SJCRH30 (cell line): ENCODE data around the gene C1QTNF5. TPM values are rescaled to one million over a fixed set of nuclear protein-coding genes. Genes with fewer than 3 reads are reported as not detected.
A peak's percentile ranks its signal among the peaks of the same experiment; 100 is the strongest.

Experiments
- DNase-seq, 2 experiments: peaks; one replicate each; pipeline ENCODE4 v3.0.0-alpha.2; 2015 to 2020
- H3K27ac ChIP-seq: fragments of 250-450 bp; sonication (Bioruptor Pico); 2 replicates; pipeline ENCODE4 v1.5.1; 2020; ENCODE audit warnings: mild to moderate bottlenecking, moderate library complexity
- H3K27me3 ChIP-seq: fragments of 250-450 bp; sonication (Bioruptor Pico); 2 replicates; pipeline ENCODE4 v1.5.1; 2020; ENCODE audit warnings: mild to moderate bottlenecking, moderate library complexity
- H3K36me3 ChIP-seq: fragments of 250-450 bp; sonication (Bioruptor Pico); 2 replicates; pipeline ENCODE4 v1.5.1; 2020; ENCODE audit warnings: mild to moderate bottlenecking, moderate library complexity
- H3K4me1 ChIP-seq: fragments of 250-450 bp; sonication (Bioruptor Pico); 2 replicates; pipeline ENCODE4 v1.5.1; 2020; ENCODE audit warnings: mild to moderate bottlenecking, moderate library complexity
- H3K4me3 ChIP-seq: fragments of 250-450 bp; sonication (Bioruptor Pico); 2 replicates; pipeline ENCODE4 v1.5.1; 2020; ENCODE audit warnings: mild to moderate bottlenecking, moderate library complexity
- H3K9me3 ChIP-seq: fragments of 250-450 bp; sonication (Bioruptor Pico); replicated peaks from 2 replicates; pipeline ENCODE4 v1.5.1; 2020; ENCODE audit warnings: mild to moderate bottlenecking, moderate library complexity
- total RNA-seq: library from RNA; depleted of rRNA; stranded (reverse); fragments of >200 nt; shearing (Covaris generic); gene quantifications from 2 replicates; pipeline ENCODE4 v1.2.3, GENCODE V29; 2014

Gene C1QTNF5
- total RNA-seq, 1 experiment from 2014 or later: 0.85 TPM

GRCh38 chr11:119315131-119316015, 25.3 kb downstream of the C1QTNF5 start:
- Histone ChIP-seq H3K36me3 (peaks cover 2% of the 10 kb centered on the region; the same call in 1 of the 2 replicates), H3K4me1 (peaks cover 9% of the 10 kb centered on the region; the same call in 1 of the 2 replicates), H3K9me3 (no peaks in the 10 kb centered on the region), H3K4me3 (peak overlapping the region; percentile 87), H3K27me3 (no peaks in the 10 kb centered on the region), H3K27ac (peak overlapping the region; percentile 80)
- peak; percentile 55 to 68 for DNase-seq

DNA sequence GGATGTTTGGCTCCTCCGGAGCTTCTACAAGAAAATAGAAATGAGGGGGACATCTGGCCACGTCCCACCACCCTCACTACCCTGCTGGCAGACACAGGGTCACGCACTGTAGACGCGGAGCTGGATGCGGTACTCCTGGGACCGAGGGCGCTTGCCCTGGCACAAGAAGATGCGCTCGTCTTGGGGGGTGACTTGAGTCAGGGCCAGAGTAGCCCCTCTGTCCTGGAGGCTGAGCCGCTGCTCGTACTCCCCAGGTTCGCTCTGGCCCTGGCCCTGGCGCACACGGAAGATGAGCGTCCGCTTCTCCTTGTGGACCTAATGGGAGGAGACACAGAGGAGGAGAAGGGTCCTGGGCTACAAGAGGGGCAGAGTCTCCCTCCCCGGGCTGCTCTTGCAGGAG, 26.0 kb downstream of the C1QTNF5 start:
- peak overlapping the region; percentile 87; the same call in 1 of the 2 replicates for H3K4me3 ChIP-seq
- DNase-seq: no peak
- peak overlapping the region; percentile 80 for H3K27ac ChIP-seq
- peaks cover 2% of the 10 kb centered on the region; the same call in 1 of the 2 replicates for H3K36me3 ChIP-seq
- no peaks in the 10 kb centered on the region for H3K27me3 ChIP-seq
- H3K9me3 ChIP-seq: no peaks in the 10 kb centered on the region
- peaks cover 9% of the 10 kb centered on the region; the same call in 1 of the 2 replicates for H3K4me1 ChIP-seq

- H3K27ac ChIP-seq: no peak overlapping the region
- no peak overlapping the region for H3K4me3 ChIP-seq
- DNase-seq: no peak
- no peaks in the 10 kb centered on the region for H3K27me3 ChIP-seq
- H3K36me3 ChIP-seq: peaks cover 2% of the 10 kb centered on the region; the same call in 1 of the 2 replicates
- no peaks in the 10 kb centered on the region for H3K9me3 ChIP-seq
- no peaks in the 10 kb centered on the region for H3K4me1 ChIP-seq
Measured at GRCh38 chr11:119310682-119311052, 30.0 kb downstream of the C1QTNF5 start.

DNA sequence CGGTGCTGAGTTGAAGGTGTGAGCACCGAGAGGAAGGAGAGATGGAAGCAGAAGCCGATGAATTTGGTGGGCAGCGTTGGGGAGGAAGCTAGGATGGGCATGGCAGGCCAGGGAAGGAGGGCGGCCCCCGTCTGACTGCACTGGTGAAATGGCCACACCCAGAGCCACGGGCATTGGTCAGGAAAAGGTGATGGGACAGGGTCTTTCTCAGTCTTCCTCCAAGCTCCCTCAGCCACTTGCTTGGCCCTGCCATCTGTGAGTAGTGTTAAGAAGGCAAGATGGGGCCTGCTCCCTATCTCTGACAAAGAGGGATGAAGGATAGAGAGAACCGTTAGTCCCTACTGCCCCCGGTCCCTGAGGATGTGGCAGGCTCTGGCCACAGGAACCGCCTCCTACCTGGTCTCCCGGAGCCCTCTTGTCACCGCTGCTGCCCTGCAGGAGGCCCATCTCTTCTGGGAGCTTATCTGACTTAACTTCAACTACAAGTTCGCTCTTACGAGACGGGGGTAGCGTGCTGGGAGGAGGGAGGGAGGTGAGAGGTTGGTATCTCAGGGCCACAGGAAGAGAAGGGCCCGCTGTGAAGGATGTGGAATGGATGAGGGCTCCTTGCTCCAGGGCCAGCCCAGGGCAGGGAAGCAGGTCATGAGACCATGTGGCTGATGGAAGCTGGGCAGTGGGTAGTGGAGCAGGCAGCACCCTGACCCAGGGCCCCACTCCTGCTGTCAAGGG, 30.6 kb downstream of the C1QTNF5 start:
- Histone ChIP-seq H3K27me3 (no peaks in the 10 kb centered on the region), H3K9me3 (no peaks in the 10 kb centered on the region), H3K27ac (no peak overlapping the region), H3K4me1 (no peaks in the 10 kb centered on the region), H3K4me3 (no peak overlapping the region), H3K36me3 (peaks cover 2% of the 10 kb centered on the region; the same call in 1 of the 2 replicates)
- DNase-seq: no peak

DNA sequence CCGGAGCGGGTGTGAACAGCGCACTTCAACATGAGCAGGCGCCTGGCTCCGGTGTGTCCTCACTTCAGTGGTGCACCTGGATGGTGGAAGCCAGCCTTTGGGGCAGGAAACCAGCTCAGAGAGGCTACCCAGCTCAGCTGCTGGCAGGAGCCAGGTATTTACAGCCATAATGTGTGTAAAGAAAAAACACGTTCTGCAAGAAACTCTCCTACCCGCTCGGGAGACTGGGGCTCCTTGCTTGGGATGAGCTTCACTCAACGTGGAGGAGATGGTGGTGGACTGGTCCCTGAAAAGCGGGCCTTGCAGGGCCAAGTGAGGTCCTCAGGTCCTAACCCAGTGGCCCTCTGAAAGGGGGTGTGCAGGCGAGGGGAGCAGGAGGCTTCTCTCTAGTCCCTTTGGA, 31.3 kb downstream of the C1QTNF5 start:
- peaks cover 2% of the 10 kb centered on the region; the same call in 1 of the 2 replicates for H3K36me3 ChIP-seq
- H3K27ac ChIP-seq: no peak overlapping the region
- no peaks in the 10 kb centered on the region for H3K4me1 ChIP-seq
- DNase-seq: no peak
- no peaks in the 10 kb centered on the region for H3K27me3 ChIP-seq
- H3K9me3 ChIP-seq: no peaks in the 10 kb centered on the region
- no peak overlapping the region for H3K4me3 ChIP-seq

GRCh38 chr11:119307974-119308373, 32.7 kb downstream of the C1QTNF5 start:
- Histone ChIP-seq H3K4me1 (no peaks in the 10 kb centered on the region), H3K36me3 (0 out of 2 replicates have a peak, but pooled peaks cover 2% of the 10 kb centered on the region), H3K27me3 (no peaks in the 10 kb centered on the region), H3K27ac (no peak overlapping the region), H3K9me3 (no peaks in the 10 kb centered on the region), H3K4me3 (no peak overlapping the region)
- DNase-seq: no peak

DNA sequence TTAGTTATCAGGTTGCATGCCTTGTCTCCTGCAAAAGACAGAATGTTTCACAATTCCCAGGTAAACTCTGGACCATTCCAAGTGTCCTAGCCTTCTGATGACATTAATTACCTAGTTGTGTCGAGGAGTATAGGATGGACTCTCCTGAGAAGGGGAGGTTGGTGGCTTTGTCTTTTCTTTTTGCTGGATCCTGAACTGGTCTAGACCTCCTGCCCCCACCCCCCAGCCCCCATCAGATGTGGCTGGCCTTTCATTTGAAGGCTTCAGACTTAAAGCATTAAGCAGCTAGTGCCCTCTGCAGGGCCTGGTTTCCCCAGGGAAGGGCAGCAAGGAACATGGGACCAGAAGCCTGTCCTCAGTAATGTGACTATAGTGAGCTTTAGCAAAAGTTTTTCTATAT, 33.5 kb downstream of the C1QTNF5 start:
- Histone ChIP-seq H3K9me3 (no peaks in the 10 kb centered on the region), H3K4me3 (no peak overlapping the region), H3K27ac (no peak overlapping the region), H3K36me3 (0 out of 2 replicates have a peak, but pooled peaks cover 2% of the 10 kb centered on the region), H3K4me1 (no peaks in the 10 kb centered on the region), H3K27me3 (no peaks in the 10 kb centered on the region)
- DNase-seq: no peak

DNA sequence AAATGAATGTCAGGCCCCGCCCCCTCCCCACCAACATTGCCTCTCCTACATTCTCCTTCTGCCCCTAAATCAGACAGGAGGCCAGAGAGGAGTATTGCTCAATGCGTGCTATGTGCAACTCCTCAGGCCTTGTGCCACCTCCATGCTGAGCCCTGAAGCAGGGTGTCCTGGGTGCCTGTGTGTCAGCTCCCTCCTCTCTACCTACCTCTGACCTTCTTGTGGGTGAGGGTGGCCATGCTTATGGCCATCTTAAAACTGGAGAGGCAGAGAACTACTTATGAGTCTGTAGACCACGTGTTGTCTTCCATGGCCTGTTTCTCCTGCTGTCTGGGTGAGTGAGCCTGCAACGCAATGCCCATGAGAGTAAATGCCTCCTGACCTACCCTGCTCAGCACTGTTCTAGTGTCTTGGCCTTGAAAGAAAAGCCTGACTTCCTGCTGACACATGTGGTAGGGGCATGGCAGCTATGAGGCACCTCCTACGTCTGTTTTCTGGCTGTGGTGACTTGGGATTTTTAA, 34.3 kb downstream of the C1QTNF5 start:
- no peaks in the 10 kb centered on the region for H3K4me1 ChIP-seq
- no peak for DNase-seq
- no peaks in the 10 kb centered on the region for H3K9me3 ChIP-seq
- H3K36me3 ChIP-seq: 0 out of 2 replicates have a peak, but pooled peaks cover 2% of the 10 kb centered on the region
- H3K4me3 ChIP-seq: no peak overlapping the region
- H3K27me3 ChIP-seq: no peaks in the 10 kb centered on the region
- H3K27ac ChIP-seq: no peak overlapping the region

- DNase-seq: no peak
- Histone ChIP-seq H3K27ac (no peak overlapping the region), H3K4me3 (no peak overlapping the region), H3K9me3 (no peaks in the 10 kb centered on the region), H3K27me3 (no peaks in the 10 kb centered on the region), H3K4me1 (no peaks in the 10 kb centered on the region), H3K36me3 (no peaks in the 10 kb centered on the region)
Measured at GRCh38 chr11:119305556-119306372, 34.9 kb downstream of the C1QTNF5 start.

DNA sequence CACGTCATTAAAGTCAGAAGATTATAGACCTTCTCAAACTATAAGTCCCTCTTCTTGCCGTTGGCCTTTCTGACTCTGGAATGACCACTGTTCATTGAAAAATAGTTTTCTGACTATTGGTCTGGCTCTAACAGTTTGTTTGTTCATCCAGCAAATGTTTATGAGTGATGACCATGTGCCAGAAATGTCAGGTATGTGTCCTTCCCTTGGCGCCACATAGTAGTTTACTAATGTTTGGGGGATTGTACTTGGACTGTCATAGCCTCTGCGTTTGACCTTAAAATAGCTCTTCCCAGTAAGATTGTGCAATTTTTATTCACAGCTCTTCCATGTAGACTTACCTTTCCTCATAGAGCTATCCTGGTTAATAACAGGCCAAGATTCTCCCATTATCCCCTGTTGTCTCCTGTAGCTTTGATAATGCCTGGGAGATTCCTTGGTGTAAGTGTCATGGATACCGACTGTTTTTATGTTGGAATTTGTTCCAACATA, 37.4 kb downstream of the C1QTNF5 start:
- Histone ChIP-seq H3K4me3 (no peak overlapping the region), H3K27me3 (no peaks in the 10 kb centered on the region), H3K9me3 (no peaks in the 10 kb centered on the region), H3K36me3 (no peaks in the 10 kb centered on the region; the same call in 1 of the 2 replicates), H3K27ac (no peak overlapping the region), H3K4me1 (no peaks in the 10 kb centered on the region)
- no peak for DNase-seq

DNA sequence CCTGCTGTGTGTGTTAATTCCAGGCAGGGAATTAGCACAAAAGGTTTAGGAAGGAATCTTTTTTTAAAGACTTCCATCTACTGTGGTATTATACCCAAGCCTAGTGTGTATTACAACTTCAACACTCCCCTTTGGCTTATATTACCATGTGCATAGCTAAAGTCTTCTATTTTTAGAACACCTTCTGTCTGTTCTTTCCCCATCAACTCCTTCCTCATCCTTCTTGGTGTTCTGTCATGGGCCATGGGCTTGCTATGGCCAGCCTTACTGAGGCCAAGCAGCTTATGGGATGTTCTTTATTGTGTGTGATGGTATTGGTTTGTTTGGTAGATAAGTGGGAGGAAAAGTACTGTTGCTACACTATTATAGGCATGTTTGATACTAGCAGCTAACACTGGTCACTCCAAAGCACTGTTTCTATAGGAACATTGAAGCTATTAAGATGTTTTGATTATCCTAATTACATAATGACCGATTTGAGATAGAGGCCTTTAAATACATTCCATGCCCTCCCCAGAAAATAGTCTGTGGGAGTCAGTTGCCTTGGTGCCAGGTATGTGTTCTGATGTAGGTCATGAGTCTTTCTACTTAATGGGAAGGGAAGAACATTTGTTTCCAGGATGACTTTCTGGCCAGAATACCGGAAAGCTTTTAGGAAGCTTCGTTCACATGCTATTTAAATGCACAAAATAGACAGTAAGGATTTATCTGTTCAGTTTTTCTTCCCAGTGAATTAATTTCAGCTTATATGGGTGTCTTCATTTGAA, 40.3 kb downstream of the C1QTNF5 start:
- Histone ChIP-seq H3K27ac (no peak overlapping the region), H3K36me3 (no peaks in the 10 kb centered on the region; the same call in 1 of the 2 replicates), H3K9me3 (no peaks in the 10 kb centered on the region), H3K4me3 (no peak overlapping the region), H3K27me3 (no peaks in the 10 kb centered on the region), H3K4me1 (no peaks in the 10 kb centered on the region)
- no peak for DNase-seq

DNA sequence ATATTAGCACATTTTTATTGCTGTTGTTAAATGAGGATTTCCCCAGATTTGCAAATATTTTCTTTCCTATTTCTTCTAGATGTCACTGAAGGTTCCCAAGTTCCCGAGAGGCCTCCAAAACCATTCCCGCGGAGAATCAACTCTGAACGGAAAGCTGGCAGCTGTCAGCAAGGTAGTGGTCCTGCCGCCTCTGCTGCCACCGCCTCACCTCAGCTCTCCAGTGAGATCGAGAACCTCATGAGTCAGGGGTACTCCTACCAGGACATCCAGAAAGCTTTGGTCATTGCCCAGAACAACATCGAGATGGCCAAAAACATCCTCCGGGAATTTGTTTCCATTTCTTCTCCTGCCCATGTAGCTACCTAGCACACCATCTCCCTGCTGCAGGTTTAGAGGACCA, 41.3 kb downstream of the C1QTNF5 start:
- no peak overlapping the region for H3K4me3 ChIP-seq
- H3K27me3 ChIP-seq: no peaks in the 10 kb centered on the region
- no peaks in the 10 kb centered on the region; the same call in 1 of the 2 replicates for H3K36me3 ChIP-seq
- H3K27ac ChIP-seq: no peak overlapping the region
- H3K4me1 ChIP-seq: no peaks in the 10 kb centered on the region
- DNase-seq: no peak
- no peaks in the 10 kb centered on the region for H3K9me3 ChIP-seq

DNA sequence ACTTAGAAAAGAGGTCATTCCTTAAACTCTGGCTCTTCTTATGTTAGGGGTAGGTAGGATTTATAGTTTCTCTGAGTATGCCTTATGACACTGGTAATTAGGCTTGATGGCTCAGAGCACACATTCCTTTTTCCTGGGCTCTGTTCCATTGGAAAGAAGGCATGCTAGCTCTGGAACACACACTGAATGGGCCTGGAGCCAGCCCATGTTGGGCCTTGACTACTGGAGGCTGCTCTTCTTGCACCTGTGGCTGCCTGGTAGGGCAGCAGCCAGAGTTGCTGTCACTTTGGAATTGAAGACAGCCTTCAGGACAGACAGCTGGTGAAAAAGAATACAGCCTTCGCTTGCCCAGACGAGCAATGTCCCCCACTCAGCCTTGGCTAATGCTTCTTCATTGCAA, 42.0 kb downstream of the C1QTNF5 start:
- Histone ChIP-seq H3K27ac (no peak overlapping the region), H3K4me3 (no peak overlapping the region), H3K36me3 (no peaks in the 10 kb centered on the region; the same call in 1 of the 2 replicates), H3K9me3 (no peaks in the 10 kb centered on the region), H3K4me1 (no peaks in the 10 kb centered on the region), H3K27me3 (no peaks in the 10 kb centered on the region)
- DNase-seq: no peak
